Tibial nerve (tissue), 4 donors: ENCODE results near the gene POLR3A. TPM values are rescaled to one million over a fixed set of nuclear protein-coding genes. Genes with fewer than 3 reads are reported as not detected.
A peak's percentile ranks its signal among the peaks of the same experiment; 100 is the strongest.

Experiments
- DNase-seq, 2 donors: peaks; one replicate each; pipeline ENCODE4 v3.0.0-alpha.2; 2019; ENCODE audit warnings: low spot score in 2 of 2
- H3K27ac ChIP-seq, 4 donors: fragments of 200-600 bp; sonication (generic) in 3 of 4; one replicate each; pipeline ENCODE4 v1.5.1; 2017 to 2019; ENCODE audit warnings: mild to moderate bottlenecking in 1 of 4
- H3K27me3 ChIP-seq, 2 donors: fragments of 200-600 bp; sonication (generic) in 1 of 2; one replicate each; pipeline versions ENCODE4 v1.5.1 to v1.6.0; 2017 to 2019
- H3K36me3 ChIP-seq, 3 donors: fragments of 200-600 bp; sonication (generic); one replicate each; pipeline ENCODE4 v1.5.1; 2018 to 2019
- H3K4me1 ChIP-seq, 4 donors: fragments of 200-600 bp; sonication (generic) in 3 of 4; one replicate each; pipeline ENCODE4 v1.5.1; 2017 to 2019
- H3K4me3 ChIP-seq, 4 donors: fragments of 200-600 bp; sonication (generic) in 3 of 4; one replicate each; pipeline ENCODE4 v1.5.1; 2017 to 2019; ENCODE audit warnings: mild to moderate bottlenecking in 1 of 4, moderate library complexity in 1 of 4
- H3K9me3 ChIP-seq, 4 donors: fragments of 200-600 bp; sonication (generic) in 3 of 4; one replicate each; pipeline ENCODE4 v1.5.1; 2017 to 2019
- EP300 ChIP-seq, 2 donors: sonication (generic); formaldehyde crosslinking; IDR thresholded peaks; one replicate each; pipeline ENCODE4 v1.6.1; 2017; ENCODE audit warnings: antibody characterized with exemption in 2 of 2, mild to moderate bottlenecking in 1 of 2
- POLR2A ChIP-seq, 2 donors: fragments of 450-650 bp; IDR thresholded peaks; one replicate each; pipeline ENCODE4 v1.6.1; 2017; ENCODE audit warnings: antibody characterized with exemption in 2 of 2, mild to moderate bottlenecking in 2 of 2, moderate library complexity in 2 of 2
- WGBS, 2 donors: methylation state at CpG; one replicate each; pipeline ENCODE4 v1.1.5; 2018; 5-methylcytosine and 5-hydroxymethylcytosine counted together
- total RNA-seq, 4 donors: library from RNA; depleted of rRNA; stranded (reverse); fragments of >200 nt; gene quantifications; one replicate each; pipeline ENCODE4 v1.1.0, GENCODE V29; 2016
- TF ChIP-seq, protein P1 (sequence below), 5 experiments: fragments of 200-600 bp in 3 of 5; fragments of 450-650 bp in 2 of 5; sonication (generic) in 3 of 5; IDR thresholded peaks; one replicate each; pipeline ENCODE4 v1.5.1; 2016 to 2019; ENCODE audit warnings: antibody characterized with exemption in 5 of 5, mild to moderate bottlenecking in 3 of 5, moderate library complexity in 2 of 5

Gene POLR3A
- total RNA-seq, 4 donors from 2014 or later, result 10.2 to 16.8 (median 11.4) TPM

DNA sequence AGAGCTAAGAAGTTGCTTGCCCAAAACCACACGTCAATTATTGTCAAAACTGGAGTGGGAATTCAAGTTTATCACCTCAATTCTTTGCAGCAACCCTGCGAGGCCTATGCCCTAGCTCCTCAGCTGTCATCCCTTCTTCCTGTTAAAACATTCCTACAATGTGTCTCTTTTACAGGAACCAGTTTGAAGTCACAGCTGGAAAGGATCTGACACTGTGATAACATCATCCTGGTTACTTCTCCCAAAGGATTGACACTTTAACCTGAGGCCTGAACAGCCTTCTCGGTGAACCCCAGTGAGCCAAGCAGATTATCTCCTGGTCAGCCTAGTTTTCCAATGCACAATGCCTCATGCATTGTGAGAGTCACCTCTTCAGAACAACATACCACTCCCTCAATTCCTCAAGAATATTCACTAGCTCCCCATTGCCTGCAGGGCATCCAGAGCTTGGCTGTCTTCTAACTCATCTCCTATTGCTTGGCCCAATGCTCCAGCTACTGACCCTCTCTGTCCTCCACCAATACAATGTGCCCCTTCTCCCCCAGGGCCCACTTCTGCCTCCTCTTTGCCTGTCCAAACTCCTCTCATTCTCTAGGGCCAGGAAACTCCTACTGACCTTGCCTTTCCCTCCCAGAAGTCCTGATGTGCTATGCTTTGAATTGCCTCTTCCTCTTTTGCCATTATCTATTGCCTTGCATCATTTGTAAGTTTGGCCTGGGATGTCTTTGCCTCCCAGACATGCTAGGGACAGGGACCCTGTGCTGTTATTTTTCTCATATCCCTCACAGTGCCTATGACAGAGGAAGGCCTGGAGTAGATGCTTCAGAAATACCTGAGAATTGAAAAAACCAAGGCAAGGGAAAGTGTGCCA lies 92.4 kb downstream of the POLR3A start:
- H3K27me3 ChIP-seq, result no peaks in the 10 kb centered on the region
- no peaks in the 10 kb centered on the region for H3K36me3 ChIP-seq
- H3K4me3 ChIP-seq, result no peak overlapping the region
- peaks cover 0 to 2% (median 0%) of the 10 kb centered on the region in 4 donors for H3K4me1 ChIP-seq
- no peak for DNase-seq
- no peaks in the 10 kb centered on the region for H3K9me3 ChIP-seq
- no peak overlapping the region for H3K27ac ChIP-seq
- no peak for TF ChIP-seq POLR2A (IDR thresholded peaks at IDR 0.05)
- TF ChIP-seq, protein P1, sequence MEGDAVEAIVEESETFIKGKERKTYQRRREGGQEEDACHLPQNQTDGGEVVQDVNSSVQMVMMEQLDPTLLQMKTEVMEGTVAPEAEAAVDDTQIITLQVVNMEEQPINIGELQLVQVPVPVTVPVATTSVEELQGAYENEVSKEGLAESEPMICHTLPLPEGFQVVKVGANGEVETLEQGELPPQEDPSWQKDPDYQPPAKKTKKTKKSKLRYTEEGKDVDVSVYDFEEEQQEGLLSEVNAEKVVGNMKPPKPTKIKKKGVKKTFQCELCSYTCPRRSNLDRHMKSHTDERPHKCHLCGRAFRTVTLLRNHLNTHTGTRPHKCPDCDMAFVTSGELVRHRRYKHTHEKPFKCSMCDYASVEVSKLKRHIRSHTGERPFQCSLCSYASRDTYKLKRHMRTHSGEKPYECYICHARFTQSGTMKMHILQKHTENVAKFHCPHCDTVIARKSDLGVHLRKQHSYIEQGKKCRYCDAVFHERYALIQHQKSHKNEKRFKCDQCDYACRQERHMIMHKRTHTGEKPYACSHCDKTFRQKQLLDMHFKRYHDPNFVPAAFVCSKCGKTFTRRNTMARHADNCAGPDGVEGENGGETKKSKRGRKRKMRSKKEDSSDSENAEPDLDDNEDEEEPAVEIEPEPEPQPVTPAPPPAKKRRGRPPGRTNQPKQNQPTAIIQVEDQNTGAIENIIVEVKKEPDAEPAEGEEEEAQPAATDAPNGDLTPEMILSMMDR (IDR thresholded peaks at IDR 0.05), result no peak
- TF ChIP-seq EP300 (IDR thresholded peaks at IDR 0.05), result no peak
- 82 to 94% methylated on average over 3 of the region's 3 CpGs for WGBS, 2 donors

DNA sequence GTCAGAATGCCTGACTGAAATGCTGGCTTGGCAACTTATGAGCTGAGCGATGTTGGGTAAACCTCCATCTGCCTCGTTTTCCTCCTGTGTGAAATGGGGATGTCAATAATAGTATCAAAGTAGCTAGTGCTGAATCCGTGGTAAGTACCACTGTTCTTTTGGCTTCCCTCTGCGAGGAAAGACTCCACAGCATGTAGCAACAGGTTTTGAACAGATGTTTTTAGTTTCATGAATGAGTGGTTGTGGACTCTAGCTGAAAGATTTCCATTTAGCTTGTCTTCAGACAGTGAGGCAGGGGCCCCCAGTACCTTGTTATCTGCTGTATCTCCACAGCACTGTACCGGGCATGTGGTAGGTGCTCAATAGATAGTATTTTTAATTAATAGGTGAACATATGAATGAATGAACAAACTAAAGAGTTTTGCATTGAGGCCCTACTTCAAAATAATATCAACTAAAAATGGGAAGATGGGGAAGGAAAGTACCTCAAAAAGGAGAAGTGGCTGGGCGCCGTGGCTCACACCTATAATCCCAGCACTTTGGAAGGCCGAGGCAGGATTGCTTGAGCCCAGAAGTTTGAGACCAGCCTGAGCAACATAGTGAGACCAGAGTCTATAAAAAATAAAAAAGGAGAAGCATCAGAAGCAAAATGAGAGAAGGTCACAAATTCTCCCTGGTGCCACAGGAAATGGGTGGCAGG lies 97.1 kb downstream of the POLR3A start:
- Histone ChIP-seq H3K9me3 (no peaks in the 10 kb centered on the region), H3K4me1 (peaks cover 0 to 5% (median 2%) of the 10 kb centered on the region in 4 donors), H3K27me3 (no peaks in the 10 kb centered on the region), H3K4me3 (no peak overlapping the region), H3K36me3 (no peaks in the 10 kb centered on the region), H3K27ac (no peak overlapping the region)
- TF ChIP-seq EP300 (IDR thresholded peaks at IDR 0.05), result no peak
- TF ChIP-seq, protein P1 (IDR thresholded peaks at IDR 0.05), result no peak
- no peak for TF ChIP-seq POLR2A (IDR thresholded peaks at IDR 0.05)
- WGBS, 2 donors, result 80 to 83% methylated on average over 8 of the region's 8 CpGs
- no peak for DNase-seq

- TF ChIP-seq EP300 (IDR thresholded peaks at IDR 0.05) (no peak), POLR2A (IDR thresholded peaks at IDR 0.05) (no peak)
- TF ChIP-seq, protein P1 (IDR thresholded peaks at IDR 0.05), result no peak
- Histone ChIP-seq H3K4me3 (peak overlapping the region; percentile 38 to 88 (median 68)), H3K36me3 (no peaks in the 10 kb centered on the region), H3K9me3 (no peaks in the 10 kb centered on the region), H3K4me1 (peaks cover 0 to 31% (median 6%) of the 10 kb centered on the region in 4 donors), H3K27ac (peak overlapping the region; percentile 67 to 87 (median 75)), H3K27me3 (no peaks in the 10 kb centered on the region)
- 25 to 29% methylated on average over 20 of the region's 20 CpGs for WGBS, 2 donors
- DNase-seq, result no peak
These were observed 101.7 kb downstream of the POLR3A start for GRCh38 chr10:77927402-77928246.

- TF ChIP-seq EP300 (IDR thresholded peaks at IDR 0.05) (no peak), POLR2A (IDR thresholded peaks at IDR 0.05) (peak in 1 of 2 donors; percentile 30)
- TF ChIP-seq, protein P1 (IDR thresholded peaks at IDR 0.05), result peak in 2 of 5 experiments; percentile 6 to 26
- H3K9me3 ChIP-seq, result no peaks in the 10 kb centered on the region
- WGBS, 2 donors, result 0 to 1% methylated on average over 22 to 47 of the region's 95 CpGs
- peak within 1 kb of the TSS; percentile 70 to 96 (median 86) for H3K4me3 ChIP-seq
- H3K36me3 ChIP-seq, result no peaks in the 10 kb centered on the region
- peak within 1 kb of the TSS; percentile 69 to 87 (median 75) for H3K27ac ChIP-seq
- DNase-seq, result peak; percentile 31 to 40
- H3K27me3 ChIP-seq, result no peaks in the 10 kb centered on the region
- H3K4me1 ChIP-seq, result peaks cover 0 to 31% (median 6%) of the 10 kb centered on the region in 4 donors
These were observed 102.5 kb downstream of the POLR3A start, which contains the start of gene DLG5 for GRCh38 chr10:77926566-77927401. Gene DLG5, minus strand, starts transcription at chr10:77926755. Its CDS starts 235 bp downstream, at chr10:77926520.
